A673 (cell line): ENCODE measurements around the gene S100G.

Experiments used
- CTCF ChIP-seq: fragments of 300-800, 200-600 bp; sonication (generic); conservative IDR thresholded peaks from 2 replicates; pipeline ENCODE4 v1.5.1; 2017; ENCODE audit warnings: low read depth, mild to moderate bottlenecking, antibody characterized with exemption, low read length, moderate library complexity, mixed read lengths
- EZH2 ChIP-seq: fragments of 200-600 bp; sonication (generic); IDR thresholded peaks from 2 replicates; pipeline ENCODE4 v1.6.1; 2017; ENCODE audit warnings: borderline replicate concordance, low read depth, mild to moderate bottlenecking, mixed read lengths, antibody characterized with exemption, low read length; ENCODE audit not compliant: poor library complexity, severe bottlenecking

GRCh38 chrX:16649858-16650257 lies at the start of gene S100G:
- TF ChIP-seq CTCF (no peak), EZH2 (no peak)
